Hypothalamus (tissue), 51 donors: ENCODE data around the gene UBE3C.
"Not testable (repeated sequence)": the region's sequence is repeated elsewhere in the genome, so short reads cannot be mapped to it uniquely, and the experiment has no call there.

Source experiments
- DNase-seq, 51 donors: peaks; one replicate each; lab custom pipeline; 2025; lab: John Stamatoyannopoulos, UW

The UBE3C gene

GRCh38 chr7:157233677-157234076 is 95.0 kb downstream of the UBE3C start:
- no peak for DNase-seq

GRCh38 chr7:157234271-157234670 is 95.5 kb downstream of the UBE3C start:
- DNase-seq, result no peak

- no peak for DNase-seq
These were observed 96.9 kb downstream of the UBE3C start for GRCh38 chr7:157235357-157236333.

- peak in 1 of 51 donors; percentile 23 for DNase-seq
These were observed 99.4 kb downstream of the UBE3C start for GRCh38 chr7:157238087-157238486.

GRCh38 chr7:157239571-157240270 is 101.0 kb downstream of the UBE3C start:
- DNase-seq, result no peak

GRCh38 chr7:157241631-157242030 is 102.9 kb downstream of the UBE3C start:
- DNase-seq, result no peak

GRCh38 chr7:157244516-157245294 is 106.0 kb downstream of the UBE3C start:
- DNase-seq, result no peak

GRCh38 chr7:157246052-157246451 is 107.3 kb downstream of the UBE3C start:
- no peak for DNase-seq

GRCh38 chr7:157248659-157249058 is 109.9 kb downstream of the UBE3C start:
- DNase-seq, result no peak

GRCh38 chr7:157250605-157251228 is 112.0 kb downstream of the UBE3C start:
- DNase-seq, result peak in 14 of 51 donors; percentile 3 to 34 (median 6)

GRCh38 chr7:157251817-157252216 is 113.1 kb downstream of the UBE3C start:
- DNase-seq, result not testable (repeated sequence)

- DNase-seq, result peak in 30 of 51 donors; percentile 2 to 77 (median 45)
These were observed 115.1 kb downstream of the UBE3C start for GRCh38 chr7:157253850-157254249.

- DNase-seq, result not testable (repeated sequence)
These were observed 116.1 kb downstream of the UBE3C start for GRCh38 chr7:157254781-157255180.

GRCh38 chr7:157255201-157255606 is 116.5 kb downstream of the UBE3C start:
- DNase-seq, result no peak

GRCh38 chr7:157263156-157263555 is 124.4 kb downstream of the UBE3C start:
- no peak for DNase-seq

- no peak for DNase-seq
These were observed 126.3 kb downstream of the UBE3C start for GRCh38 chr7:157265051-157265450.

- DNase-seq, result no peak
These were observed 127.5 kb downstream of the UBE3C start for GRCh38 chr7:157266272-157266671.

GRCh38 chr7:157267516-157267915 is 128.8 kb downstream of the UBE3C start:
- no peak for DNase-seq

GRCh38 chr7:157267956-157268355 is 129.2 kb downstream of the UBE3C start:
- DNase-seq, result no peak

- DNase-seq, result no peak
These were observed 129.8 kb downstream of the UBE3C start for GRCh38 chr7:157268540-157268939.
